ENCODE measurements around the gene SLAMF9.

Gene SLAMF9

DNA sequence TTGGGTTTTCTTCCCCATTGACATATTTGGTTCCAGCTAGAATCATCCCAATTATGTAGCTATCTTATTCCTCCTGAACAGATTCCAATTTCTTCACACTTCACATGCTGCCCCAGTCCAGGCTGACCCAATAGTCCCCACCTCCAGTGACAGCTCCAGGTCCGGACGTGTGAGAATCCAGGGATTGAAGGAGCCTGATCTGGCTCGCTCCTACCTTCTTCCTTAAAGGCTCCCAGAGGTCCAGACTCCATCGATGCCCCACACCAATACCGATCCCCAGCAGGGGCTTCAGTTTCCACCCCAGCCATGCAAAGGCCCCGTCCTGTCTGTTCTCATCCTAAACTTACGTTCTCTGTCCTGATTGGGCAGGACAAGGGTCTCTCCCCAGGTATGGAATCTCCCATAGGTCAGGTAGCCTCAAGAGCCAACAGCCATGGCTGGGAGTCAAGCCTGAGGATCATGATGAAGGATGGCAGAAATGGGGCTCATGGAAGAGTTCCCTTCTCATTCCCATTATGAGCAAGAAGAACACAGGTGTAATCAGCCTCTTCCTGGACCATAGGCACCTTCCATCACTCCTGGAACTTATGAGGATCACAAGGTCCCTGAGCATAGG, 20.4 kb upstream of the SLAMF9 start:
- DNase-seq (ENCODE audit: low spot score), result no peak

DNA sequence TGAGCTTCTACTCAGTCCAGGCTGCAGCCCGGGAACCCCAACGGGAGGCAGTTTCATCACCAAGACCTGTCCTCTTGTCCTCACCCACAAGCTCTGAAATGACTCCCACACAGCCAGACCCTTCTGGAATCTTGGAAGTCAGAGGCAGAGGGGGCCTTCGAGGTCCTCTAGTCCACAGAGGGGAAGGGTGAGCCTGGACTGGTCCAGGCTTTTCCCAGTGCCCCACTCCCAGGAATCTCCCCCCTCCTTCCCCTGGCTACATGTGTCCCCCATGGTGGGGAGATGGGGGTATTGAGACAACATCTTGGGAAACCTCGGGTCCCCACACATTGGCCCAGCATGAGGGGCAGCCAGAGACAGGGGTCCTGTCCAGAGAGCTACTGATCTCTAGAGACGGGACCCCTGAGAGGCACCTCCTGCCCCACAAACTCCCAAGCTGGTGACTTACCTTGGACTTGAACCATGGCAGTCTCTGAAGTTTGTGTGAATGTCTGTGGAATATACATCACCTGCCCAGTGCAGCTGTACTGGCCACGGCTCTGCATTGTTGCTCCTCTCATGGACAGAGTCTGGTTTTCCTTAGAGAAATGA, 19.4 kb upstream of the SLAMF9 start:
- DNase-seq (ENCODE audit: low spot score), result no peak

- no peak for DNase-seq (ENCODE audit: low spot score)
These were observed 18.6 kb upstream of the SLAMF9 start for GRCh38 chr1:159972443-159973205.

DNA sequence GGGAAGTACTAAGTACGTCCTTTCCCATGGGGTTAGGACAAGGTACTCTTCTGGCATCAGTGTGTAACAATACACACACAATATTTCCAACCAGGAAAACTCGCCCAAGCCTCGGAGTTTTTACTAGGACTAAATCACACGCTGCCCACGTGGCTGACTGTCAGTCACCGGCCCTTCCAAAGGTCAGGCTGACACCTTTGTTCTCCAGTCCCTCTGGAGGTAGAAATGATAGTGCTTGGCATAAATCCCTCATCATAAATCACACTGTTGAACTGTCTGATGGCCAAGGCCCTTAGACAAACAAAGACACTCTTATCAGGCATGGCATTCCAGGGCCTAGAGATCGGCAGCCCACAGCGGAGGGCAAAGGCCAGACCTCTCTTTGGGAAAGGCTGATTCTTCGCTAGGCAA, 16.9 kb upstream of the SLAMF9 start:
- DNase-seq (ENCODE audit: low spot score), result peak; percentile 82

DNA sequence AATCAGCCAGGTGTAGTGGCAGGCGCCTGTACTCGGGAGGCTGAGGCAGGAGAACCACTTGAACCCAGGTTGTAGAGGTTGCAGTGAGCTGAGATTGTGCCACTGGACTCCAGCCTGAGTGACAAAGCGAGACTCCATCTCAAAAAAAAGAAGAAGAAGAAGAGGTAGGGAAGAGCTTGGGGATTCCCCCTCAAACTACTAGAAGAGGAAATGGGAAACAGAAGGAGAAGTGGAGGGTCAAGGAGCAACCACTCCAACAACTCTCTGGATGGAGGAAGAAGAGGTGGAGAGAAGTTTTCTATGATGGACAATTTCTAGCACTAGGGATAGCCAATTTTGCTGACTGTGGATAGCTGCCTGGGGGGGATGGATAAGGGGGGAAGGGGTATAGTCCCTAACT, 14.9 kb upstream of the SLAMF9 start:
- no peak for DNase-seq (ENCODE audit: low spot score)

GRCh38 chr1:159965263-159965662, 11.2 kb upstream of the SLAMF9 start:
- no peak for DNase-seq (ENCODE audit: low spot score)

DNA sequence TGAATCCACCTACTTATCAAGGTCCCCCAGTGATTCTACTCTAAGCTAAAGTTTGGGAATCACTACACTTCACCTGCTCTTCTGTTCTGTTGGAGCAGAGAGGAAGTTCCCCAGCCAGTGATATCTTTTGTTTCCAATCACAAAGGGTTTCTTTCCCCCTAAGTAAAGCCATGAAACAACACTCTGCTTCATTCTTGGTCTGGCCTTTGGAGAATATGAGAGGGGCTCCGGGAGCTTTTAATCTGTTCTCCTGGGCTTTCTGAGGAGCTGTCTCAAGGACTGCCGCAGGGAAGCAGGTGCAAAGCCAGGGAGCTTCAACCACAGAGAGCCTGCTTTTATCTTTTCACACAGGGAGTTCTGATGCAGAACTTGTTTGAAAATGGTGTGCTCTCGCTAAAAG, 10.1 kb upstream of the SLAMF9 start:
- no peak for DNase-seq (ENCODE audit: low spot score)

DNA sequence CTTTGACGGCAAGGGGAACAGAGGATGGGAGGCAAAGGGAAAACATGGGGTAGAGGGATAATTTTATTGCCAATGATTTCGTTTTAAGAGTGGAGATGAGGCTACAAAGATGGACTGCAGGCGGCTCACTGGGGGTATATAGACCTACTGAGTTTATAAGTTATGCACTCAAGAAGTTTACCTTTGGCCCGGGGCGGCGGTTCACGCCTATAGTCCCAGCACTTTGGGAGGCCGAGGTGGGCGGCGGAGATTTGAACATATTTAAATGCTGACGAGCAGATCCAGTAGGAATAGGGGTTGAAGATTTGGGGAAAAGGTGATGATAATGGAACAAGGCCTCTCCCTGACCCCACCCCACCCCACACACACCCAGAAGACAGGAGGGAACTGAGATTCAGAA, 8.1 kb upstream of the SLAMF9 start:
- DNase-seq (ENCODE audit: low spot score), result no peak

GRCh38 chr1:159961636-159962035, 7.6 kb upstream of the SLAMF9 start:
- peak; percentile 14 for DNase-seq (ENCODE audit: low spot score)

DNA sequence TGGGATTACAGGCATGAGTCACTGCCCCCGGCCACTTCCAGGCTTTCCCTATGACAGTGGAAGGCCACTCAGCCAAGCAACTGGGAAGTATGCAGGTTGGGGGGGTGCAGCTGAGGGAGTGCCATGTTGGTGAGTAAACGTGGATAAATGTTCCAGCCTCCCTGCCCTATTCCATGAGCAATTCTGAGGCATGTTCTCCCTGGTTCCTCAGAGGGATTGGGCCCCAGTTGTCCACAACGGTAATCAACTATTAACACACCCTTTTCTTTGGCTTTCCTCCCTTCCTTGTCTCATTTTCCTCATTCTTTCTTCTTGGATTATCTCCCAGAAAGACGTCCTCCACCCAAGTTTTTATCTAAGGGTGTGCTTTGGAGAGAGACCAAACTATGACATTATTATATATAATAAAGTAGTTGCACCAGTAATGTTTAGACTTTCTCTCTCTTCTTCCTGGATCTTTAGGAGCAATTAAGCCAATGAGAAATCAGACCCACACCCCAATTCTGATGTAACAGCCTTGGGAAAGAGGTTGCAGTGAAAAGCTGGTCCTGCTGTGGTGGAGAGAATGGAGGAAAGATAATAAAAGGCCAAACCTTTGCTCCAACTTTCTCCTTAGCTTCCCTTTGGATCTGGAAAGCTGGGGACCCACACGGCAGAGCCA, 6.8 kb upstream of the SLAMF9 start:
- peak; percentile 94 for DNase-seq (ENCODE audit: low spot score)

DNA sequence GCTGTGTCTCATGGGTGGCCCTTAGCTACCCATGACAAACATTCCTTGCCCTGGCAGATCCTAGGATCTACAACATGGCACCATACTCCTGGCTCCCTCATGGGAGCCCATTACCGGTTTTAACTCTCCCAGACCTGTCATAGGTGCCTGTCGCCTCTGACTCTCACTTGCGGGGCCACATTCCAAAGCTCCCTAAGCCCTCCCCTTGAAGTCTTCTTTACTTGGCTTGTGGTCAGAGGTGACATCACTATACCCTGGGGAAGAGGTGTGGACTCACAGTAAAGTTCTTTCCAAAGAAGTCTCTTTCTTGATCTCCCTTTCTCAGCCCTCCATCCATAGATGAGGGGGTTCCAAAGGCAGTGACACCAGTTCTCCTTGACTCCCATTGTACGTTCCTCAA, 5.4 kb upstream of the SLAMF9 start:
- DNase-seq (ENCODE audit: low spot score), result peak; percentile 56

- no peak for DNase-seq (ENCODE audit: low spot score)
These were observed 4.8 kb upstream of the SLAMF9 start for GRCh38 chr1:159958719-159959380.

GRCh38 chr1:159957824-159958268, 3.8 kb upstream of the SLAMF9 start:
- DNase-seq (ENCODE audit: low spot score), result no peak

- DNase-seq (ENCODE audit: low spot score), result no peak
These were observed 1.4 kb upstream of the SLAMF9 start for GRCh38 chr1:159955456-159955855.

DNA sequence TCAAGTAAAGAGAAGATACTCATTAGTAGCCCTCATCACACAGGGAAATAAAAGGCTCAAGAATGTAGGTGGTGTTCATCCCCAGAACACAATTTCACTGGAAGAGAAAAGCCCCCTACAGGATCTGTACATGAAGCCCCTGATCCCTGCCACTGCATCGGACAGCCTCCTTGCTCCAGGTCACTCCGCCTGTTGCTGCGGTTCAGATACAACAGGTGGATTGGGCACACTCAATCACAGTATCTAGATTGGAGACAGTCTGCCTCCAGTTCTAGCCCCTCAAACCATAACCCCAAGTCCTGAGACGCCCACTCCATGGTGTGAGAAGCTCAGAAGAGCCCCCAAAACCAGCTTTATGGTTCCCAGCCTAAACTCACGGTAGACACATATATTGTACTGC, 1.1 kb downstream of the SLAMF9 start:
- no peak for DNase-seq (ENCODE audit: low spot score)

GRCh38 chr1:159951551-159951950, 2.5 kb downstream of the SLAMF9 start:
- DNase-seq (ENCODE audit: low spot score), result no peak

- no peak for DNase-seq (ENCODE audit: low spot score)
These were observed 3.0 kb downstream of the SLAMF9 start for GRCh38 chr1:159951016-159951415.

DNA sequence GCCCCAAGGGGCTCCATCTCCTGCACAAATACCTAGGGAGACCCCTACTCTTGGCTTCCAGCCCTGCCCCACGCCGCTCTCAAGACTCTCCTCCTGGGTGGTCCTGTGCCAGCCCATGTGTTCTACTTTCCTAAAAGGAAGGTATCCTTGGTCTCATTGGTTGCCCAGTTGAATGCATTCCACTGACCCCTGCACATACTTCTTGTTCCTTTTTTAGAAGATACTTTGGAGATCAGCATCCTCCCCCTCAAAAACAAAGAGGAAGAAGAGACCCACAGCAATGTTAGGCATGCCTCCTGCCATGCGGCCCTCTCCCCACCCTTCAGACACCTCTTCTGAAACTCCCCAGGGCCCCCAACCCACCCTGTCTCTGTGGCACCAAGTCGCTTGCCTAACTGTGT, 4.1 kb downstream of the SLAMF9 start:
- DNase-seq (ENCODE audit: low spot score), result no peak

GRCh38 chr1:159949123-159949522, 4.9 kb downstream of the SLAMF9 start:
- DNase-seq (ENCODE audit: low spot score), result peak; percentile 37

- no peak for DNase-seq (ENCODE audit: low spot score)
These were observed 6.1 kb downstream of the SLAMF9 start for GRCh38 chr1:159947942-159948341.

DNA sequence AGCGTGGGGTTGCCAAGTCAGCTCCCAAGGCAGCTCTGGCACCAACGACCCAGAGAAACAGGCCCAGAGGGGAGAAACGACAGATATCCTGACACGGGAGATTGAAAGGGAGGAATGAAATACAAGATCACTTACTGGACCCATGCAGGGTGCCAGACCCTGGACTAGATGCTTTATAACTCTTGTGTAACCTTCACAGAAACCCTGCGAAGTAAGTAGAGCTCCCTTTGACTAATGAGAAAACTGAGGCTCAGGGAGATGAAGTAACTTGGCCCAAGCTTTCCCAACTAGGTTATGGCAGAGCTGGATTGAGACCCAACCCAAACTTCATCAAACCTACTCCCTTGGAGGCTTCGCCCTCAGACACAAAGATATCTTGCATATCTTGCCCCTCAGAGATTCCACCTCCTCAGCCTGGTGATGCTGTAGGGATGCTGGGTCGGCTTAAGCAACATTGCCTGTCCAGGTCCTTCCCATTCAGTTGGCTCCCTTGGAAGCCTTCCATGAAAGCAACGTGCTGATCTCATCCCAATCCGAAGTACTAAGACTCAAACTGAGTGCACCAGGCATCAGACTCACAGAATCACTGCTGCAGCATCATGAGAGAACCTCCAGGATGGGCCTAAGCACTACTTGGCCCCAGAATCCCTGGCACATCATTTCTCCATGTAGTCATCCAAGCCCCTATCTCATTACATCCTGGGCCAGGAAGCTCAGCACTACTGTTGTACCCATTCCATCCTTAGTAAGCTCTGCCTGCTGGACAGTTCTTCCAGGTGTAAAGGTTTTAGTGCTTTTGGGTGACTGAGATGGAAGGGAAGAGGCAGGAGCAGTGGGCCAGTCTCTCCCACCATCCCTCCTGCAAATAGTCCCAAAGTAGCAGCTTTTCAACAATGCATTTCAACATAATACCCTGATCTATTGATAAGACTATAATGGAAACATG, 7.5 kb downstream of the SLAMF9 start:
- DNase-seq (ENCODE audit: low spot score), result no peak

All from LoVo (cell line).